ACC112 (cell line): ENCODE data around the gene SLC39A2.

Experiments used
- H2AFZ ChIP-seq: fragments of 200-600 bp; sonication (generic); one replicate; pipeline ENCODE4 v1.6.0; 2017; ENCODE audit warnings: antibody characterized with exemption, low read length; ENCODE audit not compliant: unreplicated experiment
- H3K27ac ChIP-seq: fragments of 200-600 bp; sonication (generic); 2 replicates; pipeline ENCODE4 v1.5.1; 2014; ENCODE audit warnings: low read depth, mild to moderate bottlenecking, antibody characterized with exemption, low read length, moderate library complexity
- H3K27me3 ChIP-seq: fragments of 200-600 bp; sonication (generic); 2 replicates; pipeline ENCODE4 v1.6.1; 2014; ENCODE audit warnings: mild to moderate bottlenecking, antibody characterized with exemption, low read length, moderate library complexity, mixed read lengths; ENCODE audit not compliant: insufficient read depth
- H3K36me3 ChIP-seq: fragments of 200-600 bp; sonication (generic); 2 replicates; pipeline ENCODE4 v1.6.1; 2016; ENCODE audit warnings: mild to moderate bottlenecking, antibody characterized with exemption, low read length, moderate library complexity, mixed read lengths; ENCODE audit not compliant: insufficient read depth
- H3K4me1 ChIP-seq: fragments of 200-600 bp; sonication (generic); one replicate; pipeline ENCODE4 v1.6.1; 2016; ENCODE audit warnings: low read length, mixed read lengths; ENCODE audit not compliant: insufficient read depth, unreplicated experiment, control insufficient read depth
- H3K4me3 ChIP-seq: fragments of 200-600 bp; sonication (generic); 2 replicates; pipeline ENCODE4 v1.5.1; 2014; ENCODE audit warnings: mild to moderate bottlenecking, low read depth, low read length
- H3K79me2 ChIP-seq: fragments of 200-600 bp; sonication (generic); one replicate; pipeline ENCODE4 v1.6.0; 2016; ENCODE audit warnings: low read length; ENCODE audit not compliant: control insufficient read depth, unreplicated experiment, insufficient read depth

SLC39A2 gene

DNA sequence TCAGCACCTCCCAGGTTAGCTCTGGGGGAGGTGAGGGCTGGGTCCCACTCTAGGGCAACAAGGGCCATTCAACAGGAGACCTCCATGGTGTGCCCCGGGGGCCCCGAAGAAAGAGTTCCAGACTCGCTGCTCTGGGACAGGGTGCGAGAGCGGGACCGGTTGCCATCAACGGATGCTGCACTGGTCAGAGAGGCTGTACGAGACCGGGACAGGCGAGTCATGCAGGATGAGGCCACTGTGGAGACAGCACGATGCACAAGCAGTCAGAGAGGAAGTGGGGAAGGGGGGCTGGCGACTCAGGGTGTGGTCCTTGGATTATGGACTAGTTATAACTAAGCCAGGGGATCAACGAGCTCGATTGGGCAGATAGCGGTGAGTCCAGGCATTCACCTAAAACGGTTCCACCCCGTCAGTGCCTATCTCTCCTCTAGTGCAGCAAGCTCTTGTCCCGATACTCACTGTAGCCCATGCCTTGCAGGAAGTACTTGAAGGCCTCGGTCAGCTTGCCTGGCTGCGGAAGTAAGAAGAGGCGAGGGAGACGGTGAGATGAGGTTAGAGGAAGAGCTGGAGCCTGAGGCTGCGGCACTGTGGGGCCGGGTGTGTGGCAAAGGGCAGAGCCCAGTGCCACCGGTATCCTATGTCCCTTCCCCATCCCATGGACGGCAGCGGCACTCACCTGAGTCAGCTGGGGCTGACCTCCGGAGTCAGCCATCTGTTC, 18.6 kb downstream of the SLC39A2 start:
- no peak overlapping the region for H2AFZ ChIP-seq
- H3K4me3 ChIP-seq = no peak overlapping the region
- peaks cover 54% of the 10 kb centered on the region for H3K27me3 ChIP-seq
- no peak overlapping the region for H3K27ac ChIP-seq
- H3K79me2 ChIP-seq = no peaks in the 10 kb centered on the region
- no peaks in the 10 kb centered on the region for H3K36me3 ChIP-seq
- H3K4me1 ChIP-seq = no peaks in the 10 kb centered on the region

DNA sequence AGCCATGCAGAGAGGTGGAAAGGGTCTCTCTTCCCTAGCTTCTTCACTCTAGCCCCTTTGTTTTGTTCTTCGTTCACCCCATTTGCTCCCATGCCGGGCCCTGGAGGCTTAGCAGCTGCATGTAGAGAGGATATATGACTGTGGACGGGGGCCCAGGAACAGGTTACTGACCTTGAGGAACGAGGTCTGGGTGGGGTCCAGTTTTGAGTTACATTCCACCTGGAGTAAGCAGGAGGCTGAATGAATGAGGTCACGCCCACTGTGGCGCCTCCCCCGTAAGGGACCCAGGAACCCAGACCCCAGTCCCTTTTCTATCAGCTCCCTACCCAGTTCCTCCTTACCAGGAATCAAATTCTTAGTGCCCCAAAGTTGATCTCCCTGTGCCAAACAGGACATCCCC, 19.2 kb downstream of the SLC39A2 start:
- Histone ChIP-seq H2AFZ (no peak overlapping the region), H3K27me3 (peaks cover 54% of the 10 kb centered on the region), H3K79me2 (no peaks in the 10 kb centered on the region), H3K27ac (no peak overlapping the region), H3K4me1 (no peaks in the 10 kb centered on the region), H3K36me3 (no peaks in the 10 kb centered on the region), H3K4me3 (no peak overlapping the region)

DNA sequence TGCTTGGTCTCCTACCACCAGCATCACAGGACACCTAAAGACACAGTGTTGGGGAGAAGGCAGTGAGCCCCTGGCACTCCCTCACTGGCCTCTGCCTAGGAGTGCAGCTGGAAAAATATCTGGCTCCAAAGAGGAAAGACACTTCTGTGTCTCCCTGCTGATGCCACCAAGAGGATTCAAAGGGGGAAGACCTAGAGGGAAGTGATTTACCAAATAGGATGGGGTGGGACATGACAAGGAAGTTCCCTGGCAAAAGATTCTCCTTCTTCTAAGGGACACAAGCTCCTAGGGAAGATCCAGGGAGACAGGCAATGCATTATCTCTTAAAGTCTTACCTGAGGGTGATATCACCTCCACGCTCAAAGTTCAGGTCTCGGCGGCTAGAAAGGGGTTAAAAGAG, 19.7 kb downstream of the SLC39A2 start:
- Histone ChIP-seq H2AFZ (no peak overlapping the region), H3K36me3 (no peaks in the 10 kb centered on the region), H3K27ac (no peak overlapping the region), H3K27me3 (peaks cover 56% of the 10 kb centered on the region), H3K4me3 (no peak overlapping the region), H3K79me2 (no peaks in the 10 kb centered on the region), H3K4me1 (no peaks in the 10 kb centered on the region)

DNA sequence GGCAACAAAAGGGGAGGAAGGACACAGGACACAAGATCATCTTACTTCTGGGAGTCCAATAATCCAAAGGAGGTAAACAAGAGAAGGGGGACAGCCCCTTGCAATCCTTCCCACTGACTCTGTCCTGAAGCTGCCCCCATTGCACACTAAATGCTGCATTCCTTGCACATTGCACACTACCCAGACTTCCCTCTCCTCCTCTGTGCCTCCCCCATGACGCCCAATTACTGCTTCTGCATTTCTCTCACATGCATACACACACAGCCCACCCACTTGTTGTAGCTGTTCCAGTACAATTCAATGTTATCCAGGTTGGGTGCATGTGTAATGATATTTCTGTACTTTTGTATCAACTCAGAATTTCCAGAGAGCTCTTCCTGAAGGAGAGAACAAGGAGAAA, 20.3 kb downstream of the SLC39A2 start:
- peaks cover 62% of the 10 kb centered on the region for H3K27me3 ChIP-seq
- H2AFZ ChIP-seq = no peak overlapping the region
- no peak overlapping the region for H3K4me3 ChIP-seq
- H3K36me3 ChIP-seq = no peaks in the 10 kb centered on the region
- H3K27ac ChIP-seq = no peak overlapping the region
- no peaks in the 10 kb centered on the region for H3K79me2 ChIP-seq
- H3K4me1 ChIP-seq = no peaks in the 10 kb centered on the region

DNA sequence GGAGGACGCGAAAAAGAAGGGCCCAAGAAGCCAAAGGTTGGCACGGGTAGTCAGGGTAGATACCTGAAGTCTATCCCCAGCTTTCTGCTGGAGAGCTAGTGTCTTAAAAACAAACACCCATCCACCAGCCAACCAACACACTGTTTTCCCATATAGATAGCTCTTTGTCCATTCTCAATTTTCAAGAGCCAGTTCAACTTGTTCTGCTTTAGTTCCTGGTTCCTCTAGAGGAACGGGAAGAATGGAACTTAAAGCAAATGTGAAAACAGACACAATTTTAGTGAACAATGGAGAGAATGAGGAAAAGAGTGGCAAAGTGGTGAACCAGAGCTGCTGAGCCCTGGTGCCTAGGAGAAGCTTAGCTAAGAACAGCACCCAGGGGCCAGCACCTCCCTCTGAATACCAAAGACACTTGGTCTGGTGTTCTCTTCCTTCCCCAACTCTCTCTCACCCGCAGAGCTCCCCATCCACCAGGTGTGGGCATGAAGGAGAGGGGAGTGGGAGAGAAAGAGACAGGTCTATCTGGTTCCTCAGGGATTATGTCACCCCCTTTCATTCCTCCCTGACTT, 22.0 kb downstream of the SLC39A2 start:
- no peak overlapping the region for H2AFZ ChIP-seq
- no peaks in the 10 kb centered on the region for H3K79me2 ChIP-seq
- peaks cover 74% of the 10 kb centered on the region for H3K27me3 ChIP-seq
- H3K4me1 ChIP-seq = no peaks in the 10 kb centered on the region
- no peak overlapping the region for H3K27ac ChIP-seq
- H3K36me3 ChIP-seq = no peaks in the 10 kb centered on the region
- no peak overlapping the region for H3K4me3 ChIP-seq

DNA sequence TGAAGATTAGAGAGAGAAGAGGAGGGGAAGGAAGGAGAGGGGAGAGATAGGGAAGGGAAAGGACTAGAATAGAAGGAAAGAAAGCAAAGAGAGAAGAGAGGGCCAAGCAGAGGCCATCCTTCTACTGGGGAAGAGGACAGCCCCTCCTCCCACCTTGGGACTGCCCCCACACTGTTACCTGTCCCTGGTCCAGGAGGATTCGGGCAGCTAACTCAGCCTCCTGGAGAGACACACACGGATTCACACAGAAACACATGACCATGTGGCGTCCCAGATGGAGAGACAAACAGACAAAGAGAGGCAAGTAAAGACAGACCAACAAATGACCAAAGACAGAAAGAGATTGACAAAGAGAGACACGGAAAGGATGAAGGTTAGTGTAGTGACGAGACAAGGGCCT, 23.6 kb downstream of the SLC39A2 start:
- Histone ChIP-seq H3K36me3 (no peaks in the 10 kb centered on the region), H2AFZ (no peak overlapping the region), H3K79me2 (no peaks in the 10 kb centered on the region), H3K4me1 (no peaks in the 10 kb centered on the region), H3K4me3 (no peak overlapping the region), H3K27me3 (peaks cover 82% of the 10 kb centered on the region), H3K27ac (no peak overlapping the region)

DNA sequence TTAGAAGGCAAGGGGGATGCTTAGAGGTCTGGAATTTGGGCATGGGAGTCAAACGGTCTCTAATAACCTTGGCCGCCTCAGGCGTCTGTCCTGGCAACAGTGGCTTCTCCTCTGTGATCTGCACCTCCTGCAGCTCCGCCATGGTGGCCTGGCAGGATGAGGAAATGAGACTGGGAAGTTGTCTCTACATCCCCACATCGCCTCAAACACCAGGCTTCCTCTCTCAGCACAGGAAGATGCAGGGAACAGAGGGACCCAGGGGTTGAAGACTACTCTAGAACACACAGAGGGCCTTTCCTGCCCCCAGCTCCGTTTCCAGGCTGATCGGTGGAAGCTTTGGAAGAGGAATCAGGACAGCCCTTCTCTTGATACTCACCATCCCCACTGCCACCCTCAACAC, 24.1 kb downstream of the SLC39A2 start:
- no peak overlapping the region for H3K27ac ChIP-seq
- H3K27me3 ChIP-seq = peaks cover 82% of the 10 kb centered on the region
- no peak overlapping the region for H2AFZ ChIP-seq
- H3K36me3 ChIP-seq = no peaks in the 10 kb centered on the region
- H3K79me2 ChIP-seq = no peaks in the 10 kb centered on the region
- H3K4me1 ChIP-seq = no peaks in the 10 kb centered on the region
- H3K4me3 ChIP-seq = no peak overlapping the region

DNA sequence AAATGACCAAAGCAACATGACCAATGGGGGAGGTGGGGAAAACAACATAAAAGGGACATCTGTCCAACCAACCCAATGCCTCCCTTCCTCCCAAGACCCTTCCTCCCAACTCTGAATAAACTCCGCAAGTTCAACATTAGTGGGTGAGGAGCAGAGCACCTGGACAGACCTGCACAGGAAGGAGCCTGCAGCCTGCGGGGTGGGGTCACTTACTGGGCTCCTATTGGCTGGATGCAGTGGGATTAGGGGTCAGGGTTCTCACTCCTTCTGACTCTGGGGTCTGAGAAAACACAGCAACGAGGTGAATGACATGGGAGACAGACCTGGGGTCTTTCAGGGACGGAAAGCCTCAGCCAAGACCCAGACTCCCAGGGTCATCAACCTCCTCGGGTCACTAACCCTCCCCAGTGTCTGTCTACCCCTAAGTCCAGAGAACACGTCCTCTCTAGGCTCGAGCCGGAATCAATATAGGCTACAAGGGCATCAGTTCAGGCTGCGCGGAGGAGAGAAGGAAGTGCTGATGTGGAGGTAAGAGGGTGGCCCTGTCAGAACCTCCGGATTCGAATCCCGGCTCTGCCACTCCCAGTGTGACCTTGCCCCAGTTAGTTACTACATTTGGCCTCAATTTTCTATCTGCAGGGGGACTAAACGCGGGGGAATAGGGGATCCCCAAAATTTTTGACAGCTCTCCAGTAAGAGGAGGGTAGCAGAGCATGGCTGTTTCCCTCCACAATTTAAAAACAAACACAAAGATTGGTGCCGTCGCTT, 24.9 kb downstream of the SLC39A2 start:
- H3K4me1 ChIP-seq = no peaks in the 10 kb centered on the region
- H3K79me2 ChIP-seq = no peaks in the 10 kb centered on the region
- peak overlapping the region; percentile 75 for H3K4me3 ChIP-seq
- no peak overlapping the region for H2AFZ ChIP-seq
- H3K36me3 ChIP-seq = no peaks in the 10 kb centered on the region
- H3K27me3 ChIP-seq = peaks cover 79% of the 10 kb centered on the region
- H3K27ac ChIP-seq = no peak overlapping the region

DNA sequence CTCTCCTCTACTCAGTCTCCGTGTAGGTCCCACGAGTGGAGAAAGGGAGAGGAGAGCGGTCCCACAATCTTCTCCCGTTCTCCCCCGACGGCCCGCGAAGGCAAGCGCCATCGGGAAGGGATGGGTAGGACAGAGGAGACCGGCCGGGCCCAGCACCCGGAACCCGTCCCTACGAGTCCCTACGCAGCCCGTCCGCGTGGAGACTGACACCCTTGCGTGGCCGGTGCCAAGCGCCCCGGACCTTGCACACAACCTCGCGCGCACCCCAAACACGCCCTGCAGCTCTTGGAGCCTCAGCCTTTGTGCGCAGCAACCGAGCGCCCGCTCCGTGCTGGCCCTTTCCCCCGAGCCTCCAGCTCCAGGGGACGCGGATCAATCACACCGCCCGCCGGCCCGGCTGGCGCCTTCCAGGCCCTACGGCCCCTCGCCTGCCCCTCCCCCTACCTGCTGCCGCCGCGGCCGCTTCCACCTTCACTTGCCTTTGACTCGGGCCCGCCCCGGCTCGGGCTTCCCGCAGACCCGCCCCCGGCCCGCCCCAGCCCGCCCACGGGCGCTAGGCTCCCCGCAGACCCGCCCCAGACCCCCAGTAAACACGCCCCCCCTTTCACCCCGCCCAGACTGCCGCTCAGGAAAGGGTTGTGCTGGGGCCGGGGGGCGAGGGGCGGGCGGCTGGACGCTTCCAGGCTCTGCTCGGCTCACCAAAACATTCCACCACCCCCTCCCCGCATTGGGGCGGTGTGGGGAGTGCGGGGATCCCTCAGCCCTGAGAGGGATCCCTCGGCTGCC, 25.7 kb downstream of the SLC39A2 start, which contains the start of gene NDRG2:
TSS of gene NDRG2 (minus strand) at position 477 of the 786 bp plus-strand sequence. CDS start 1,746 bp downstream, outside the sequence.
- H3K27me3 ChIP-seq = peaks cover 80% of the 10 kb centered on the region
- H3K27ac ChIP-seq = no peak within 1 kb of the TSS
- peak within 1 kb of the TSS; percentile 75 for H3K4me3 ChIP-seq
- H3K79me2 ChIP-seq = no peaks in the 10 kb centered on the region
- no peaks in the 10 kb centered on the region for H3K4me1 ChIP-seq
- H3K36me3 ChIP-seq = no peaks in the 10 kb centered on the region
- peak within 1 kb of the TSS; percentile 95 for H2AFZ ChIP-seq
